HL-60/S4 treated with retinoic acid at 250 ng/mL for 4 days and 3 days (cell line): ENCODE measurements around the gene SEPTIN8.

Experiments
- in situ Hi-C: fragments of 300-500 bp; cut with MboI; formaldehyde crosslinking; loops from 2 replicates; pipeline ENCODE4 v1.7.0; 2022; ENCODE audit warnings: low sequenced_read_pairs

Gene SEPTIN8

DNA sequence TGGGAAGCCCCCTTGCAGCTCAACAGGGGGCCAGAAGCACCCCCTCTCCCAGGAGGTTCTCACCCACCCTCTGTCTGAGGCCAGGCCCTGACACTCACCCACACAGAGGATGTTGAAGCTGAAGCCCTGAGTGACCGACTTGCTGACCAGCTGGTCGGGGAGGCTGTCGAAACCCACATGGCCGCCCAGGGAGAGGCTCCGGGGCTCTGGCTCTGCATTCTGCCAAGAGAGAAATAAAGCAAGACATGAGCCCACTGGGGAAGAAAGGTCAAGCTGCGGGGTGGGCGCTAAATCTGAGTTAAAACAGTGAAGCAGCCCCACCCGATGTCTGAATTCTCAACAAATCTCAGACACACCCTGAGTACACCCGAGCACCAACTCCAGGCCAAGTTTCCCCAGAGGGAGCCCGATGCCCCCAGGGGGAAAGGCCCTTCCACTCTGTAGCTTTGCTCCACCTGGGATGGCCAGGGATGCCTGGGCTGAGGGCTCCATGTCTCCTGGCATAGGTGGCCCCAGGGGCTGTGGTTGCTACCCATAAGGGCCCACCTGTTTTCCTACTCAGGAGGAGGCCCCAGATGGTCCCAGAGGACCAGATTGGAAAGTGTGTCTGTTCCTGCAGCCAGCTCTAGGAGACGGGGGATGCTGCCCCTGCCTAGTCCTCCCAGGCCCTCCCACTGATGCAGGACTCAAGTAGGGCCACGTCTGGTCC, 11.6 kb downstream of the SEPTIN8 start:
- in situ Hi-C loops: no loop called here

DNA sequence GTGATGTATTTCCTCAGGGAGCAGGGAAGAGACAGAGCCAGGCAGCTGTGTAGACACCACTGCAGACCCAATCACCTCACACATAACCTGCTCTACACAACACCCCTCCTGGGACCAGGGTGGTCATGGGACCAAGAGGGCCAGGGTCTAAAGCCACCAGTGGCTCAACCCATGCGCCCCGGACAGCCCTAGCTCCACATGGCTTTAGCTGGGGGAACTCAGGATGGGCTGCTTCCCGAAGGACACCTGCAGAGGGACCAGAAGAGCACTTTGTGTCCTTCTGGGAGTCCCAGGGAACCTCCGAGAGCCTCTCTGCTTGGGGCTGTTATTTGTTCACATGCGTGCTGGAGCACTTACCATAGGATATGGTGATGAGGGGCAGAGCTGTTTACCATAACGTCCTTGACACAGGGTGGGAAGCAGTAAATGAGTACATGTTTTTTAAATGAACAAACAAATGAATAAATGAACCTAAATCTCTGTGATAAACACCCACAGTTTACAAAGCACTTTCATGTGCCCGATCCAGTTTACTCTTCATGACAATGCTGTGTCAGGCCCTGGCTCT, 12.3 kb downstream of the SEPTIN8 start:
- in situ Hi-C loops: no loop called here

DNA sequence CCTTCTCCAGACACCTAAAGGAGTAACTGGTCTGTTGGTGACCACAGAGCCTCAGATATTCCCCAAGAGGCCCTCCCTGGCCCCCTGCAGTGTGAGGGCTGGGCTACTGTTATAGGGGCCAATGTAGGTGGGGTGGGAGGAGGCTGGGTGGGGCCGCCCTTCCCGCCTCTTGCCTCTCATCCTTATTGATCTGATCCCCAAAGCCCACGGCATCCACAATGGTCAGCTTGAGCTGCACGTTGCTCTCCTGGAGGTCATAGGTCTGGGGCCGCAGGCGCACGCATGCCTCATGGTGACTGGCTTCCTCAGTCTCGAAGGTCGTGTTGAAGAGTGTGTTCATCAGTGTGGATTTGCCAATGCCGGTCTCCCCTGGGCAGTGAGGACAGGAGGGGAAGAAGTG, 13.0 kb downstream of the SEPTIN8 start:
- in situ Hi-C loops: no loop called here

DNA sequence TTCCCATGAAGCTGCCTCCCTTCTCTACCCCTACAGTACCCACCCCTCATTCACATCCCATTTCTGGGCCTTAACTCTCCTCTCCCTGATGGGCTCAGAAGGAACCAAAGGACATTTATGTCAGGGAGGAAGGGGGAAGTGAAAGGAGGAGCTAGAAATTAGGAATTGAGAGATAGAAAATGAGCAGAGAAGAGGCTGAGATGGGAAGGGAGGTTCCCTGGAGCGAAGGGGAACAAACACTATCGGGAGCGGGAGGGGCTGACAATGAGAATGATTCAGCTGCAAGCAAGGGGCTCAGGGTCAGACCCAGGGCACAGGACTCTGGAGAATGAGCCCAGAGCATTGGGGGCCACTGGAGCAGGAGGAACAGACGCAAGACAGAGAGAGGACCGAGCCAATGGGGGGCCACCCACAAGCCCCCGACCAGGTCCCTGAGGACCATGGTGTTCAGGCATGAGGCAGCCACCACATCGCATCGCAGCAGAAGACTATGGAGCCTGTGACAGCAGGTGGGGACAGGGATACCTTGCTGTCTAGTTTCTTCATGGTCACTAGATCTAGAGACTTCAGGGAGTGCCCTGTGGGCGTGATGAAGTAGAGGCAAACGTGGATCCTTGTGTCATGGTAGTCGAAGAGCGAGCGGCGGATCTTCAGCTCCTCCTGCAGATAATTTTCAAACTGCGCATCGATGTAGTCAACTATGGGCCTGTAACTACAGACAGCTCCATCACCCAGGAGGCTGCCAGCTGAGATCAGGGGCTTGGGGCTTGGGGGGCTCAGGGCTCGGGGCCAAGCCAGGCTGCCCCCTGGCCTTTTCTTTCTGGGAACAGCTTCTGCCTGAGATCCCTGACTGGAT, 13.6 kb downstream of the SEPTIN8 start:
- in situ Hi-C loops: no loop called here

DNA sequence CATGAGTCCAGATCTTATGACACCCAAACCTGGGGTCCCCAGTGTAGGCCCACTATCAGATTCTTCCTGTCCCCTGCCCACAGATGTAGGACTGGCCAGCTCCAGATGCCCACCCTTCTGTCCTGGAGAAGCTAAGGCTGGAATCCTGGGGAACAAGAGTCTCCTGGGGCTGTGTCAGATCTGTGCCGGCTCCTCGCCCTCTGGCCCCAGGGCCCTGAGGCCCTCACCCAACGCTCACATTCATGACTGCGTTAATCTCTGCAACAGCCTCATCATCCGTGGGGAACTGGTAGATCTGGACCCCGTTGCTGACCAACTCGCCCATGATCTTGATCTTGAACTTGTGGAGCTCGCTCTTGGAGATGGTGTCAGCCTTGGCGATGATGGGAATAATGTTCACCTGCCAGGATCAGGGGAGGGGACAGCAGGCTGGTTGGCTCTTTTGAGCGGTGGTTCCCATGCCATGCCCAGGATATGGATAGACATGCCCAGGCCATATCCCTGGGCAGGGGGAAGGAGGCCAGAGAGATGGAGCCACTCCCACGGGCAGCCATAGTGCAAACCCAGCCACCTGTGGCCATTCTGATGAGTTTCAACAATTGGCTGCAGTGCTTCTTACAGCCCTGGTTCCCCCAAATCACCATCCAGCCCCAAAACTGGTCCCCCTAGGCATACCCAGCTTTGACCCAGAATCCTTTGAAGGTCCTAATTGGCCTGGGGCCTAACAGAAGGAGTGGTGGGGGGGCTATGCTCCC, 14.6 kb downstream of the SEPTIN8 start:
- in situ Hi-C loops: no loop called here

DNA sequence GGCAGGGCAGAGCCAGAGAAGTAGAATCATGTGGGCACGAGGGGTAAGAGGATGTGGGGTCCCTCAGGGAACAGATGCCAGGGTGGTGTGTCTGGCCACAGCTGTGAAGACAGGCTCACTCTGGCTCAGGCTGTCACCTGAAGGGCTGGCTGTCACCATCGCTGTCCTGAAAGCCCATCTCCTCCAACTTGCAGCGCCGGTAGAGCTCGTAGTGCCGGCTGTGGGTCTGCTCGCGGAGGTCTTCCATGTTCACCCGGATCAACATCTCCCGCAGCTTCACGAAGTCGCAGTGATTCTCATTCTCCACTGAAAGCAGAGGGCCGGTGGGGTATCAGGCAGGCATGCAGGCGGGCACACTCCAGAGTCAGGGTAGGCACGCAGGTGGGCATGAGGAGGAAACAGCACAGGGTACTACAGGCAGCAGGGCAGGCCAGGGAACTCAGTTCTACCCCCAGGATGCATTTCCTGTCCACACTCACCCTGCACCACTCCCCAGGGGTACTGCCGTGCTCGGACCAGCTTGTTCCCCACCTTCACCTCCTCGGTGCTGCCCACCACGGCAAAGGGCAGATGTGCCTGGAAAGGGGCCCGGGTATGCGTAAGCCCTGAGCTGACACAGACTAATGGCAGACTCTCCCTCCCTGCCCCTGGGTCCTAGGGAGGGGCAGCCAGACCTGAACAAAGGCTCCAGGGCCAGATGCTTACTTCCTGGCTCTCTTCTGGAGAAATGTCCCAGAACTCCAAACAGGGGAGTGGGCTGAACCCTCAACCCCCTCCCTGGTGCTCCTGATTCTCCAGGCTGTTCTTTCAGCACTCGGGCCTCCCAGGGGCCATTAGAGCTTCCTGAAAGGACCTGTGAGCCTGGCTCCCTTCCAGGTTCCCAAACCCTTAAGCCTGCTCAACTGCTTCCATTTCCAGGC, 15.5 kb downstream of the SEPTIN8 start:
- in situ Hi-C loops: no loop called here

DNA sequence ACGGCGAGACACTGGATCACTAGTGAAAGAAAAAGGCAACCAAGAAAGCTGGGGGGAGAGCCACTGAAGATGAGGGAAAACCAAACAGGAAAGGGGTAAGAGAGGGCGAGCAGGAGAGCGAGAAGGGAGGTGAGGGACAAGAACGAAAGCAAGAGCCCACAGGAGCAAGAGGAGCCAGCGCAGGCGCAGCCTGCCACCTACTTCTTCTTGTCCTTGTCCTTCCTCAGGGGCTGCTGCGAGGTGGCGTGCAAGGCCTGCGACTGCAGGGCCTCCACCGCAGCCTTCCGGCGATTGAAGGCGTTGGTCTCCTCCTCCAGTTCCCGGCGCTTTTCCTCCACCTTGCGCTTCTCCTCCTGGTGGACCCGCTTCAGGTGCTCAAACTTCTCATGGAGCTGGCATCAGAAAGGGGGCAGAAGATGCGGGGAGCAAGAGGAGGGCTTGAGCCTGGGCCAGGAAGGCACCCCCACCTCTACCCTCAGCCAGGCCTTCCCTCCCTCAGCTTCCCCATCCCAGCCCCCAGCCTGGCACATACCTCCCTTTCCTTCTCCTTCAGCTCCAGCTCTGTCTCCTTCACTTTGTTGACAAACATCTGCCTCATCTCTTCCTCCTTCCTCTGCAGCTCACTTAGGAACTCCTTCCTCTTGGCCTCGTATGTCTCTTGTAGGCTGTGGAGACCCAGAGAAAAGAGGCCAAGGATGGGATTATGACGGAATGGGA, 16.3 kb downstream of the SEPTIN8 start:
- in situ Hi-C loops: no loop called here

DNA sequence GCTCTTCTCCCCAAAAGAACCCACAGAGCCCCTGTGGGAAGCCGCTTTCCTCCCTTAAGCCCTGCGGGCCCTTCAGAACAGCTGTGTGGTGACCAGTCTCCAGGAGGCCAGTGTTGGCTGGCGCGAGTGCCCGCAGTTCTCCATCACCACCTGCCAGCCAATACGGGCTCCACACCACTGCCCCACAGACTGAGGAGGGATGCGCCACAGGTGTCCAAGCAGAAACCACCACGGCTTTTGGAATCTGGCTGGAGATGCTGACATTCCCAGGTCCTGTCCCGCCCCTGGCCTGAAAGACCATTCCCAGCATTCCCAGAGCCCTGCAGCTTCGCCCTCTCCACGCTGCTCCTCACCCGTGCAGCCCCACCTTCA, 17.0 kb downstream of the SEPTIN8 start:
- in situ Hi-C loops: no loop called here

DNA sequence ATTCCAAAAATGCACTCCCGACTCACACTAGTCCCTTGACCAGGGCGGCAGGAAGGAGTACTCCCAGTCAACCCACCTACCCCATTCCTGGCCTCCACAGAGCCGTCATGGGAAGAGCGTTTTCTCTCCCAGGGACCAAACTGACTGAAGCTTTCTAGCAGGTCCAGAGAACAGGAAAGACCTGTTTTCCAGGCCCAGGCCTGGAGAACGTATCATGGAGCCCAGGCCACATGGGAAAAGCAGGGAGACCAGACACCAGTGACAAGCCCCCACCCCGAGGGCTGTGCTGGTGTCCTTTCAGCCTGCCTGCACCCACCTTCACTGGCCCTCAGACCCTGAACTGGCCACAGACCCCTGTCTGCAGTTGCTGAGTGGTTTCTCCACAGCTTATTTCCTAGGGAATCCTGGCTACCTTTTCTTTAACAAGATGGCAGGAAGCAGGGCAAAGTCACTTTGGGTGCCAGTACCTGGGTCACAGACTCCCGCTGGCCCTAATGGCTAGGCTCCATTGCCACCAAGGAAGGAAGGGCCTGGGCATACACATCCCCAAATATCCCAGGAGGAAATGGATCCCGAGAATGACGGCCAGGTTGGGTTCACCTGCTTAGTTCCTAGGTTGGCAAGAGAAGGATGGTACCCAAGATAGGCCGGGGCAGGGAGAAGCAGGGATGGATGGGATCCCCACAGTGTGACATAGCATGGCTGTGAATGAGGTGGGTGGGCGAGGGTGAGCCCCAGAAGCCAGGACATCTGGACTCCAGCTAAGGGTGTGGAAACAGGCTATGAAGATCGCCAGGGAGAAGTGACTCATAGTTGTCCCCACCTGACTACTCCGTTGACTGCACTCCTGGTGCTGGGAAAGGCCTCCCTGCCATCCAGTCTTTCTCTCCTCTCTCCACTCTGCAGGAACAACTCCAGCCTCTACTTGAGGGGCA, 17.7 kb downstream of the SEPTIN8 start:
- in situ Hi-C loops: no loop called here

DNA sequence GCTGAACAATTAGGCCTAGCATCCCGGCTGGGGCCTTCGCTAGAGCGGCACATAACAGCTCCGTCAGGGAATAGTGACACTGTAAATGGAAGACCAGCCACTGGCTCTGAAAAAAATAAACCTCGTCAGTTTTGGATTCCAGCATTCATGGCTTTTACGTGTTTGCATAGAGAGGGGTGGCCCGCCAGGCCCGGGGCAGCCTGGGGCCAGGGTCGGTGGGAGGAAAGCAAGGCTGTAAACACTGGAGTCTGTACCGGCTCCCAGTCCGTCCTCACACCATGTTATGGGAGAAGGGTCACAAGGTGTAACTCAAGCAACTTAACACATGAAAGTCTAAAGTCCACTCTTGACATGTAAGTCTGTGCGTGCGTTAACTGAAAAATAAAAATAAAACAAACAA, 18.6 kb downstream of the SEPTIN8 start:
- in situ Hi-C loops: no loop called here

DNA sequence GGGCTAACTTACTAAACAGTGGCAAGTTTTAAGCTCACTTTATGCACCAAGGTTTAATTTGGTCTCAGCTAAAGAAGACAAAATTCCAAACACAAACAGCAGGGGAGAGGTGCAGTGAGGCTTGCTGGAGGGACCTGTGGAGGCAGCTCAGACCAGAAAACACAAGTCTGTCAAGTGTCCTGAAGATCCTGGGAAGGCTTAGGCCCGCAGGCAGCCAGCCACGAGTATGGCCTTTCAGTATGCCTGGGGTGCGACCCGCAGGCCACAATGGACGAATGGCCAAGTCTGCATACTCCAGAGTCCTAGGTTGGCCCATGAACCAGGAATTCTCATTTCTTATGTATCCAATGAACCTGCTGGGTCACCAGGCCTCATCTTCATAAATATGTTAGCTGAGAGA, 20.5 kb downstream of the SEPTIN8 start:
- in situ Hi-C loops: no loop called here

DNA sequence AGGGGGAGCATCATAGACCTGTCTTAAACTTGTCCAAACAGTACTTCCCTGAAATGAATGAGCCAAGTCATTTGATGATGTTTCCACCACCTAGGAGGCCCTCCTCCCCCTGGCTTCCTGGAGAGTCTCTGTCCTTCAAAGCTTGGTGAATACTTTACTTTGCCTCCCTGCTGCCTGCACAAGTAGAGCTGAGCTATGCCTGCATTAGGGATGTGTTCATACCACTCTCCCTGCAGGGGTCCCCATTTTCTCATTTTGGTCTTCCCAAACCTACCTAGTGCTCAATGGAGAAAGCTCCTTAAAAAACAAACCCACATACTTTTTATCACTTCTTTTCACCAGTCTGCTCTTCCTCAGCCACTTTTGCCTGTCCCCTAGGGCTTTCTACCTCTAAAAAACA, 22.1 kb downstream of the SEPTIN8 start:
- in situ Hi-C loops: no loop called here

DNA sequence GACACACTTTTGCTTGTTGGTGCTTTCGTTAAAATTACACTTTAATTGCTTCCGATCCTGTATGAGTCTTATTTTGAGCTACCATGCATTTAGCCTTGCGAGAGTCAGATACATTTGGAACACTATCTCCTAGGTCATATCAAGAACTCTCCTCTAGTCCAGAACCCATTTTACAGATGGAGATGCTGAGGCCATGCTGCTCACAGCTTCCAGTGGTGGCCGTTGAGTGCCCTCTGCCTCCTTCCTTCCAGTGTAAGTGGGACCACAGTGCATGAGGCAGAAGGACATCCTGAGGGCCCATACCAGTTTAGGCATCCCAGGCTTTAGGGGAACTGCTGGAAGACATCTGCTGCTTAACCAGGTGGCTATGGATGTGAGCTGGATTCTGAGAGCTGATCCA, 22.9 kb downstream of the SEPTIN8 start:
- in situ Hi-C loops: no loop called here

DNA sequence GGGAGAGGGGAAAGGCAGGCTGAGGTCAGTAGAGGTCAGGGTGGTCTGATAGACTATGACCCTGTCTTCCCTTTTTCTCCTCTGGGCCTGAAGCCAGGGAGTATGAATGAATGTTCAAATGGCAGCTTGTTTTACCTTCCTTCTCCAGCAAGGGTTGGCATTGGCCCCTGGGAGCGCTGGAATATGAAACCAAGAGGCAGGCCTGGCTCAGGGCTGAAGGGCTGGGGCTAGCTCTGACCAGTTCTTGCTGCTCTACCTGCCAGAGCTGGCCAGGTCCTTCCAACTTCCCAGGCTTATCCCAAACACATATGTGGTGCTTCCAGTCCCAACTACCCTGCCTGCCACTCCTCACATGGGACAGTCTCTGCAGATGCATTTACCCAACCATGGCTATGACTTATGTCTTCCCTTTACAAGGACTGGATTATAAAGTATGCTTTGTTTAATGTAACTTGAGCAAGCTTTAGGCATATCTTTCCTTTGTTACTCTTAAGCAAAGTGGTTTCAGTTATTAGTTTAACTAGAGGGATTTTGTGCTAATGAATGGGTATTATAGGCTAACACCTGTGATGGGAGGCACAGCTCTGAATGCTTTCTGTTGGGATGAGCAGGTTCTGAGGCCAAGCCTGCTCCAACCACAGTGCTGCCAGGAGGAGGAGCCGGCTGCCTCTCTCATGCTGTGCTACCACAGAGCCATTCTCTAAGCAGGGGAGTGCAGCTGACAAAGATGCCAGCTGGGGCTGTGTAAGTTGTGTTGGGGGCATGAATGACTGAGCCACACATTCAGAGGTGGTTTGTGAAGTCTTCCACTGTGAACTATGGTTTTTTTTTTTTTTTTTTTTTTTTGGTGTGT, 23.7 kb downstream of the SEPTIN8 start:
- in situ Hi-C loops: no loop called here

DNA sequence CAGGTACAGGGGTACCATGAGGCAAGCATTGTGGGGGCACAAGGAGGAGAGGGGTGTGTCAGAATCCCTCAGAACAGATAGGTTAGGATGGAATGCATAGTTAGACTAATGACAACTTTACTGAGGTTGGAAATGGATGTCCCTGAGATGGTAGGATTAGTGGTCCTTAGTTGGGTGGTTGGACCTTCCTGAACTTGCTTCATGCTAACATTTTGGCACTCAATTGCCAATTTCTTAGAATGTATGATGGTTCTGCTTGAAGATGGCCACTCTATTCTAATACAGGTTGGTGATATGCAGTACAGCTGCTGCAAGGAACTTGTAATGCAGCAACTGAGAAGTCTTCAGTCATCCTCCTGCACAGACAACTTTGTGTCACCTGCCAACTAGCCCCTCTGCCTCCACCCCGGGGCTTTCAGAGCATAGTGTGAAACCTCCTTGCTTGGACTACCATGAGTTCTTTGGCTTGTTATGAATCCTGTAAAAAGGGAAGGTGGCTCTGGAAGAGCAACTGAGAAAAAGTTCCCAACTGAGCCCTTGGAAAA, 24.4 kb downstream of the SEPTIN8 start:
- in situ Hi-C loops: no loop called here

DNA sequence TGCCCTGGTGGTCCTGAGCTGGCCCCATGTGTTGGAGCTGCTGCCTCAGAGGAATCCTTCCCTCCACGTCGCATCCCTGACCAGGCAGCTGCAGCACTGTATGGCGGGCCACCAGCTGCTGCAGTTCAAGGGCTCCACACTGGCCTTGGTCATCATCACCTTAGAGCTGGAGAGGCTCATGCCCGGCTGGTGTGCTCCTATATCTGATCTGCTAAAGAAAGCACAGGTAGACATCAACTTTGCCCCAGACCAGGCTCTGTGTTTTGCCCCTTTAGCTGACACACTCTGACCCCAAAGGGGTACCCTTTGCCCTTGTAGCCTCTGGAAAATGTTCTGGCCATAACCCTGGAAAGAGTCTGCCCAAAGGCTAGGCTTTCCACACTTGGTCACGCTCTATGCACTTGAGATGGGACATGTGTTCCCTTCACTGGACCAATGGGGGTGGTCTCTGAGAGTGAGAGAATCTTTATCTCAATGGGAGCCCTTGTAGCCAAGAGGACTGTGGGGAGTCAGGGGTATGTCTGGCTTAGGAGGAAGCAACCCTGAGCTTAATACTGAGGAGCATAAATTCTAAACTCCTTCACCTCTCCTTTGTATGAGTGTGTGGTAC, 25.0 kb downstream of the SEPTIN8 start:
- in situ Hi-C loops: no loop called here

DNA sequence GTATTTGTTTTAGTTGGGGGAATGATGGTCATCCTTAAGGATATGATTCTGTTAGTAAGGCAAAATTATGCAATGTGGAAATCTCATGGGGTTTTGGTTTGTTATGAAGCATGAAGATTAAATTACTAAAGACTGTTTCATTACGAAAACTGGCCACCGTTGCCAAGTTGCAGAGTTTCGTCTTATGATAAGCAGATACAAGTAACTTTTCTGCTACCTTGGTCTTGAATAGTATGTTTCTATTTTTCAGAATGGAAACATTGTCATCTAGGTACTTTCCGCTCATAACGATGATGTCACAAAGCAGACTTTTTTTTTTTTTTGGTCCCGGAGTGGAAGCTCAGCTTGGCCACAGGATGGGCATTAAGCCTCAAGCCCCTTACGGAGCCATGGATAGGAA, 25.6 kb downstream of the SEPTIN8 start:
- in situ Hi-C loops: no loop called here
